SK-N-SH treated with all-trans-retinoic acid at 6 μM for 48 hours (cell line): ENCODE data around the gene JUND.

ENCODE experiments used
- ATAC-seq: fragments of 200-7000 bp; cut with Tn5 transposase; 3 replicates; pipeline ENCODE4 v1.9.1; 2020; ENCODE audit warnings: mild to moderate bottlenecking, moderate library complexity
- ARNTL ChIP-seq: fragments of 450-650 bp; formaldehyde crosslinking; IDR thresholded peaks from 2 replicates; pipeline ENCODE4 v1.5.0; 2020; ENCODE audit warnings: low read depth, mild to moderate bottlenecking, moderate library complexity, borderline replicate concordance
- BACH2 ChIP-seq: fragments of 250-450 bp; sonication (Bioruptor Pico); IDR thresholded peaks from 2 replicates; pipeline ENCODE4 v1.9.0; 2021; ENCODE audit warnings: mild to moderate bottlenecking, borderline replicate concordance
- CSDC2 ChIP-seq: fragments of 250-450 bp; sonication (Bioruptor Pico); IDR thresholded peaks from 2 replicates; pipeline ENCODE4 v1.5.0; 2020; ENCODE audit warnings: mild to moderate bottlenecking, moderate library complexity
- ESRRG ChIP-seq: fragments of 250-450 bp; sonication (Bioruptor Pico); IDR thresholded peaks from 2 replicates; pipeline ENCODE4 v1.6.1; 2021; ENCODE audit warnings: mild to moderate bottlenecking
- GLIS3 ChIP-seq: fragments of 250-450 bp; sonication (Bioruptor Pico); IDR thresholded peaks from 2 replicates; pipeline ENCODE4 v1.5.0; 2020; ENCODE audit warnings: mild to moderate bottlenecking, moderate library complexity
- ISL1 ChIP-seq: fragments of 250-450 bp; sonication (Bioruptor Pico); IDR thresholded peaks from 2 replicates; pipeline ENCODE4 v2.1.2; 2022; ENCODE audit warnings: mild to moderate bottlenecking, moderate library complexity
- OSR1 ChIP-seq: fragments of 250-450 bp; sonication (Bioruptor Pico); IDR thresholded peaks from 2 replicates; pipeline ENCODE4 v1.8.0; 2022; ENCODE audit warnings: moderate library complexity, mild to moderate bottlenecking, inconsistent platforms
- PPARA ChIP-seq: fragments of 250-450 bp; sonication (Bioruptor Pico); IDR thresholded peaks from 2 replicates; pipeline ENCODE4 v1.5.0; 2020; ENCODE audit warnings: mild to moderate bottlenecking, borderline replicate concordance
- RARB ChIP-seq: fragments of 250-450 bp; sonication (Bioruptor Pico); IDR thresholded peaks from 2 replicates; pipeline ENCODE4 v1.8.0; 2021; ENCODE audit warnings: mild to moderate bottlenecking, moderate library complexity
- SNAI2 ChIP-seq: fragments of 250-450 bp; sonication (Bioruptor Pico); IDR thresholded peaks from 2 replicates; pipeline ENCODE4 v1.5.0; 2020; ENCODE audit warnings: mild to moderate bottlenecking, moderate library complexity
- TCF4 ChIP-seq: fragments of 250-450 bp; sonication (Bioruptor Pico); IDR thresholded peaks from 2 replicates; pipeline ENCODE4 v1.8.0; 2021; ENCODE audit warnings: mild to moderate bottlenecking, moderate library complexity, borderline replicate concordance
- TOX ChIP-seq: fragments of 250-450 bp; sonication (Bioruptor Pico); IDR thresholded peaks from 2 replicates; pipeline ENCODE4 v1.8.0; 2021; ENCODE audit warnings: mild to moderate bottlenecking, moderate library complexity, borderline replicate concordance
- ZC3H10 ChIP-seq: fragments of 250-450 bp; sonication (Bioruptor Pico); IDR thresholded peaks from 2 replicates; pipeline ENCODE4 v1.5.1; 2021; ENCODE audit warnings: mild to moderate bottlenecking, moderate library complexity
- ZFP30 ChIP-seq: fragments of 450-650 bp; formaldehyde crosslinking; IDR thresholded peaks from 2 replicates; pipeline ENCODE4 v1.5.0; 2022; ENCODE audit warnings: mild to moderate bottlenecking, moderate library complexity
- ZNF565 ChIP-seq: fragments of 450-650 bp; formaldehyde crosslinking; conservative IDR thresholded peaks from 2 replicates; pipeline ENCODE4 v1.5.0; 2020; ENCODE audit warnings: low read depth, mild to moderate bottlenecking, moderate library complexity
- ZNF70 ChIP-seq: fragments of 450-650 bp; formaldehyde crosslinking; IDR thresholded peaks from 2 replicates; pipeline ENCODE4 v1.5.0; 2020; ENCODE audit warnings: mild to moderate bottlenecking, moderate library complexity
- TF ChIP-seq, protein P1 (sequence below): fragments of 250-450 bp; sonication (Bioruptor Pico); IDR thresholded peaks from 2 replicates; pipeline ENCODE4 v1.8.0; 2021; ENCODE audit warnings: low read depth, mild to moderate bottlenecking, moderate library complexity, borderline replicate concordance
- TF ChIP-seq, protein P2 (sequence below): fragments of 250-450 bp; sonication (Bioruptor Pico); IDR thresholded peaks from 2 replicates; pipeline ENCODE4 v1.8.0; 2020; ENCODE audit warnings: mild to moderate bottlenecking, moderate library complexity, borderline replicate concordance
- TF ChIP-seq, protein P3 (sequence below): fragments of 250-450 bp; sonication (Bioruptor Pico); IDR thresholded peaks from 2 replicates; pipeline ENCODE4 v1.5.1; 2021; ENCODE audit warnings: mild to moderate bottlenecking, moderate library complexity
- TF ChIP-seq, protein P4 (sequence below): fragments of 250-450 bp; sonication (Bioruptor Pico); IDR thresholded peaks from 2 replicates; pipeline ENCODE4 v1.5.0; 2020; ENCODE audit warnings: mild to moderate bottlenecking, moderate library complexity
- TF ChIP-seq, protein P5 (sequence below): fragments of 250-450 bp; sonication (Bioruptor Pico); IDR thresholded peaks from 2 replicates; pipeline ENCODE4 v1.5.1; 2020; ENCODE audit warnings: low read depth, mild to moderate bottlenecking, moderate library complexity

JUND gene

DNA sequence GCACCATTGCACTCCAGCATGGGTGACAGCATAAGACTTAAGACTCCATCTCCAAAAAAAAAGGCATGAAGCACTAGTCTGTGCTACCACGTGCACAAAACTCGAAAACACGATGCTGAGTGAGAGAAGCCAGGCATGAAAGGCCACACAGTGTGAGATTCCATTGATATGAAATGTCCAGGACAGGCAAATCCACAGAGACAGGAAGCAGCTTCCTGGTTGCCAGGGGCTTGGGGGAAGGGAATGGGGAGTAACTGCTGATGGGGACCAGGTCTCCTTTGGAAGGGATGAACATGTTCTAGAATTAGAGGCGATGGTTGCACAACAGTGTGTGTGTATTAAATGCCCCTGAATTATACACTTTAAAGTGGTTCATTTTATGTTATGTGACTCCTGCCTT is 15.9 kb upstream of the JUND start:
- ATAC-seq: no peak
- no peak for TF ChIP-seq GLIS3
- TF ChIP-seq, protein P1, sequence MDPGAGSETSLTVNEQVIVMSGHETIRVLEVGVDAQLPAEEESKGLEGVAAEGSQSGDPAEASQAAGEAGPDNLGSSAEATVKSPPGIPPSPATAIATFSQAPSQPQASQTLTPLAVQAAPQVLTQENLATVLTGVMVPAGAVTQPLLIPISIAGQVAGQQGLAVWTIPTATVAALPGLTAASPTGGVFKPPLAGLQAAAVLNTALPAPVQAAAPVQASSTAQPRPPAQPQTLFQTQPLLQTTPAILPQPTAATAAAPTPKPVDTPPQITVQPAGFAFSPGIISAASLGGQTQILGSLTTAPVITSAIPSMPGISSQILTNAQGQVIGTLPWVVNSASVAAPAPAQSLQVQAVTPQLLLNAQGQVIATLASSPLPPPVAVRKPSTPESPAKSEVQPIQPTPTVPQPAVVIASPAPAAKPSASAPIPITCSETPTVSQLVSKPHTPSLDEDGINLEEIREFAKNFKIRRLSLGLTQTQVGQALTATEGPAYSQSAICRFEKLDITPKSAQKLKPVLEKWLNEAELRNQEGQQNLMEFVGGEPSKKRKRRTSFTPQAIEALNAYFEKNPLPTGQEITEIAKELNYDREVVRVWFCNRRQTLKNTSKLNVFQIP (CRISPR knock-in tag): no peak
- no peak for TF ChIP-seq ZNF565 (CRISPR knock-in tag)
- TF ChIP-seq CSDC2 (CRISPR knock-in tag): no peak
- TF ChIP-seq ISL1 (CRISPR knock-in tag): no peak
- TF ChIP-seq TCF4: no peak
- TF ChIP-seq TOX (CRISPR knock-in tag): no peak
- TF ChIP-seq, protein P2, sequence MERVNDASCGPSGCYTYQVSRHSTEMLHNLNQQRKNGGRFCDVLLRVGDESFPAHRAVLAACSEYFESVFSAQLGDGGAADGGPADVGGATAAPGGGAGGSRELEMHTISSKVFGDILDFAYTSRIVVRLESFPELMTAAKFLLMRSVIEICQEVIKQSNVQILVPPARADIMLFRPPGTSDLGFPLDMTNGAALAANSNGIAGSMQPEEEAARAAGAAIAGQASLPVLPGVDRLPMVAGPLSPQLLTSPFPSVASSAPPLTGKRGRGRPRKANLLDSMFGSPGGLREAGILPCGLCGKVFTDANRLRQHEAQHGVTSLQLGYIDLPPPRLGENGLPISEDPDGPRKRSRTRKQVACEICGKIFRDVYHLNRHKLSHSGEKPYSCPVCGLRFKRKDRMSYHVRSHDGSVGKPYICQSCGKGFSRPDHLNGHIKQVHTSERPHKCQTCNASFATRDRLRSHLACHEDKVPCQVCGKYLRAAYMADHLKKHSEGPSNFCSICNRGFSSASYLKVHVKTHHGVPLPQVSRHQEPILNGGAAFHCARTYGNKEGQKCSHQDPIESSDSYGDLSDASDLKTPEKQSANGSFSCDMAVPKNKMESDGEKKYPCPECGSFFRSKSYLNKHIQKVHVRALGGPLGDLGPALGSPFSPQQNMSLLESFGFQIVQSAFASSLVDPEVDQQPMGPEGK (CRISPR knock-in tag): no peak
- TF ChIP-seq, protein P3, sequence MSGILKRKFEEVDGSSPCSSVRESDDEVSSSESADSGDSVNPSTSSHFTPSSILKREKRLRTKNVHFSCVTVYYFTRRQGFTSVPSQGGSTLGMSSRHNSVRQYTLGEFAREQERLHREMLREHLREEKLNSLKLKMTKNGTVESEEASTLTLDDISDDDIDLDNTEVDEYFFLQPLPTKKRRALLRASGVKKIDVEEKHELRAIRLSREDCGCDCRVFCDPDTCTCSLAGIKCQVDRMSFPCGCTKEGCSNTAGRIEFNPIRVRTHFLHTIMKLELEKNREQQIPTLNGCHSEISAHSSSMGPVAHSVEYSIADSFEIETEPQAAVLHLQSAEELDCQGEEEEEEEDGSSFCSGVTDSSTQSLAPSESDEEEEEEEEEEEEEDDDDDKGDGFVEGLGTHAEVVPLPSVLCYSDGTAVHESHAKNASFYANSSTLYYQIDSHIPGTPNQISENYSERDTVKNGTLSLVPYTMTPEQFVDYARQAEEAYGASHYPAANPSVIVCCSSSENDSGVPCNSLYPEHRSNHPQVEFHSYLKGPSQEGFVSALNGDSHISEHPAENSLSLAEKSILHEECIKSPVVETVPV: no peak
- TF ChIP-seq ARNTL (CRISPR knock-in tag): no peak
- no peak for TF ChIP-seq SNAI2 (CRISPR knock-in tag)
- no peak for TF ChIP-seq OSR1 (CRISPR knock-in tag)
- TF ChIP-seq ESRRG: no peak
- TF ChIP-seq RARB (CRISPR knock-in tag): no peak
- TF ChIP-seq ZC3H10 (CRISPR knock-in tag): no peak
- TF ChIP-seq, protein P4, sequence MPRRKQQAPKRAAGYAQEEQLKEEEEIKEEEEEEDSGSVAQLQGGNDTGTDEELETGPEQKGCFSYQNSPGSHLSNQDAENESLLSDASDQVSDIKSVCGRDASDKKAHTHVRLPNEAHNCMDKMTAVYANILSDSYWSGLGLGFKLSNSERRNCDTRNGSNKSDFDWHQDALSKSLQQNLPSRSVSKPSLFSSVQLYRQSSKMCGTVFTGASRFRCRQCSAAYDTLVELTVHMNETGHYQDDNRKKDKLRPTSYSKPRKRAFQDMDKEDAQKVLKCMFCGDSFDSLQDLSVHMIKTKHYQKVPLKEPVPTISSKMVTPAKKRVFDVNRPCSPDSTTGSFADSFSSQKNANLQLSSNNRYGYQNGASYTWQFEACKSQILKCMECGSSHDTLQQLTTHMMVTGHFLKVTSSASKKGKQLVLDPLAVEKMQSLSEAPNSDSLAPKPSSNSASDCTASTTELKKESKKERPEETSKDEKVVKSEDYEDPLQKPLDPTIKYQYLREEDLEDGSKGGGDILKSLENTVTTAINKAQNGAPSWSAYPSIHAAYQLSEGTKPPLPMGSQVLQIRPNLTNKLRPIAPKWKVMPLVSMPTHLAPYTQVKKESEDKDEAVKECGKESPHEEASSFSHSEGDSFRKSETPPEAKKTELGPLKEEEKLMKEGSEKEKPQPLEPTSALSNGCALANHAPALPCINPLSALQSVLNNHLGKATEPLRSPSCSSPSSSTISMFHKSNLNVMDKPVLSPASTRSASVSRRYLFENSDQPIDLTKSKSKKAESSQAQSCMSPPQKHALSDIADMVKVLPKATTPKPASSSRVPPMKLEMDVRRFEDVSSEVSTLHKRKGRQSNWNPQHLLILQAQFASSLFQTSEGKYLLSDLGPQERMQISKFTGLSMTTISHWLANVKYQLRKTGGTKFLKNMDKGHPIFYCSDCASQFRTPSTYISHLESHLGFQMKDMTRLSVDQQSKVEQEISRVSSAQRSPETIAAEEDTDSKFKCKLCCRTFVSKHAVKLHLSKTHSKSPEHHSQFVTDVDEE (CRISPR knock-in tag): no peak
- TF ChIP-seq PPARA (CRISPR knock-in tag): no peak
- TF ChIP-seq ZNF70 (CRISPR knock-in tag): no peak
- TF ChIP-seq BACH2 (CRISPR knock-in tag): no peak
- TF ChIP-seq ZFP30 (CRISPR knock-in tag): no peak

DNA sequence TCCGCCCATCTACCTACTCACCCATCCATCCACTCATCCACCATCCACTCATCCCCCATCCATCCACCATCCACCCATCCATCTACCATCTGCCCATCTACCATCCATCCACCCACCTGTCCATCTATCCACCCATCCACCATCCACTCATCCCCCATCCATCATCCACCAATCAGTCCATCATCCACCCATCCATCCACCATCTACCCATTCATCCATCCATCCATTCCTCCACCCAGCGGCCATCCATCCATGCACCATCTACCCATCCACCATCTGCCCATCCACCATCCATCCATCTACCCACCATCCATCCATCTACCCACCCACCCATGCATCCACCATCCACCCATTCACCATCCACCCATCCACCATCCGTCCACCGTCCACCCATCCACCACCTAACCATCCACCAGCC is 13.6 kb upstream of the JUND start:
- no peak for ATAC-seq

More for the DNA sequence above, 13.6 kb upstream of the JUND start:
- TF ChIP-seq SNAI2 (CRISPR knock-in tag) (no peak), ZNF70 (CRISPR knock-in tag) (no peak), PPARA (CRISPR knock-in tag) (no peak), TCF4 (no peak), ZNF565 (CRISPR knock-in tag) (no peak), ISL1 (CRISPR knock-in tag) (no peak)
- TF ChIP-seq, protein P5, sequence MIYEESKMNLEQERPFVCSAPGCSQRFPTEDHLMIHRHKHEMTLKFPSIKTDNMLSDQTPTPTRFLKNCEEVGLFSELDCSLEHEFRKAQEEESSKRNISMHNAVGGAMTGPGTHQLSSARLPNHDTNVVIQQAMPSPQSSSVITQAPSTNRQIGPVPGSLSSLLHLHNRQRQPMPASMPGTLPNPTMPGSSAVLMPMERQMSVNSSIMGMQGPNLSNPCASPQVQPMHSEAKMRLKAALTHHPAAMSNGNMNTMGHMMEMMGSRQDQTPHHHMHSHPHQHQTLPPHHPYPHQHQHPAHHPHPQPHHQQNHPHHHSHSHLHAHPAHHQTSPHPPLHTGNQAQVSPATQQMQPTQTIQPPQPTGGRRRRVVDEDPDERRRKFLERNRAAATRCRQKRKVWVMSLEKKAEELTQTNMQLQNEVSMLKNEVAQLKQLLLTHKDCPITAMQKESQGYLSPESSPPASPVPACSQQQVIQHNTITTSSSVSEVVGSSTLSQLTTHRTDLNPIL (CRISPR knock-in tag): no peak
- TF ChIP-seq, protein P1 (CRISPR knock-in tag): no peak
- TF ChIP-seq, protein P4 (CRISPR knock-in tag): no peak
